GM19099 (cell line): ENCODE results near the gene CHAF1A.

Source experiments
- POLR2A ChIP-seq: IDR thresholded peaks from 3 replicates; pipeline ENCODE4 v1.6.1; 2011; ENCODE audit warnings: low read depth; ENCODE audit not compliant: insufficient read length; ENCODE audit errors: extremely low read depth

Gene CHAF1A

GRCh38 chr19:4403005-4403761, 743 bp downstream of the CHAF1A start:
- TF ChIP-seq POLR2A: no peak

GRCh38 chr19:4405977-4406376, 3.5 kb downstream of the CHAF1A start:
- no peak for TF ChIP-seq POLR2A

- no peak for TF ChIP-seq POLR2A
These were observed 4.2 kb downstream of the CHAF1A start for GRCh38 chr19:4406626-4407025.

GRCh38 chr19:4409123-4409933, 6.9 kb downstream of the CHAF1A start:
- no peak for TF ChIP-seq POLR2A

- no peak for TF ChIP-seq POLR2A
These were observed 11.1 kb downstream of the CHAF1A start for GRCh38 chr19:4413588-4413987.

GRCh38 chr19:4414144-4414799, 11.8 kb downstream of the CHAF1A start:
- TF ChIP-seq POLR2A: no peak

GRCh38 chr19:4414800-4415321, 12.4 kb downstream of the CHAF1A start:
- TF ChIP-seq POLR2A: no peak

GRCh38 chr19:4415352-4415751, 12.9 kb downstream of the CHAF1A start:
- TF ChIP-seq POLR2A: no peak

GRCh38 chr19:4416268-4416667, 13.8 kb downstream of the CHAF1A start:
- TF ChIP-seq POLR2A: no peak

GRCh38 chr19:4423416-4424126, 21.1 kb downstream of the CHAF1A start:
- TF ChIP-seq POLR2A: no peak

GRCh38 chr19:4425537-4425936, 23.1 kb downstream of the CHAF1A start:
- no peak for TF ChIP-seq POLR2A

GRCh38 chr19:4428326-4428975, 26.0 kb downstream of the CHAF1A start:
- TF ChIP-seq POLR2A: no peak

- no peak for TF ChIP-seq POLR2A
These were observed 26.8 kb downstream of the CHAF1A start for GRCh38 chr19:4429256-4429655.

- TF ChIP-seq POLR2A: no peak
These were observed 27.3 kb downstream of the CHAF1A start for GRCh38 chr19:4429771-4430171.
